Endothelial cell of umbilical vein (primary cell): ENCODE measurements around the gene COL4A1. TPM values are rescaled to one million over a fixed set of nuclear protein-coding genes. Genes with fewer than 3 reads are reported as not detected.

Experiments
- BruUV-seq: library from RNA; stranded (reverse); fragments of 400-500 nt; replicated peaks from 2 replicates; lab custom pipeline; 2021; lab: Mats Ljungman, UMichigan
- CTCF ChIA-PET: fragments of 300-600, 350-600 bp; sonication (Branson Sonifier 250); formaldehyde crosslinking; loops from one replicate; lab custom pipeline; 2021; ENCODE audit warnings: antibody characterized with exemption, inconsistent platforms; lab: Charles Lee
- POLR2A ChIA-PET: fragments of 300-600, 350-600 bp; sonication (Branson Sonifier 250); formaldehyde crosslinking; loops from one replicate; lab custom pipeline; 2021; ENCODE audit warnings: antibody characterized with exemption, inconsistent platforms; lab: Charles Lee
- DNase-seq: peaks from one replicate; pipeline ENCODE4 v3.0.0-alpha.2; 2011; ENCODE audit warnings: low read depth, low spot score
- FAIRE-seq: peaks from 2 replicates; lab custom pipeline; 2011; peaks lifted over from hg19 to GRCh38; lab: Jason Lieb, UNC
- H2AFZ ChIP-seq: 2 replicates; pipeline ENCODE4 v1.6.0; 2012; ENCODE audit warnings: low read depth, low read length, control low read depth, inconsistent platforms
- H3K27ac ChIP-seq: 2 replicates; pipeline ENCODE4 v1.5.1; 2011; ENCODE audit warnings: low read depth, mild to moderate bottlenecking, control low read depth, low read length, moderate library complexity; ENCODE audit not compliant: insufficient read depth
- H3K27me3 ChIP-seq, 2 experiments: 2 replicates each; pipeline versions ENCODE4 v1.6.0 to v1.6.1; 2011; ENCODE audit warnings: low read length in 2 of 2, mixed read lengths in 1 of 2; ENCODE audit not compliant: control insufficient read depth in 2 of 2, insufficient read depth in 2 of 2
- H3K36me3 ChIP-seq, 2 experiments: 2 replicates in 1 of 2; 3 replicates in 1 of 2; pipeline ENCODE4 v1.5.1; 2011; ENCODE audit warnings: low read length in 2 of 2, mild to moderate bottlenecking in 1 of 2, moderate library complexity in 1 of 2; ENCODE audit not compliant: control insufficient read depth in 2 of 2, insufficient read depth in 2 of 2; ENCODE audit errors: extremely low read depth in 1 of 2
- H3K4me1 ChIP-seq: 3 replicates; pipeline ENCODE4 v1.5.1; 2011; ENCODE audit warnings: mild to moderate bottlenecking, low read length; ENCODE audit not compliant: control insufficient read depth, insufficient read depth; ENCODE audit errors: extremely low read depth
- H3K4me2 ChIP-seq: 2 replicates; pipeline ENCODE4 v1.6.1; 2011; ENCODE audit warnings: low read length, control low read depth, mixed read lengths; ENCODE audit not compliant: insufficient read depth
- H3K4me3 ChIP-seq, 3 experiments: fragments of 200-600 bp in 1 of 3; sonication (generic), shearing (Covaris generic) in 1 of 3; replicated peaks in 1 of 3; 2 replicates each; pipeline ENCODE4 v1.5.1; 2011 to 2016; ENCODE audit warnings: control low read depth in 3 of 3, low read length in 3 of 3, mild to moderate bottlenecking in 2 of 3, inconsistent platforms in 1 of 3, low read depth in 1 of 3, moderate library complexity in 1 of 3; ENCODE audit not compliant: insufficient read depth in 1 of 3
- H3K79me2 ChIP-seq: 2 replicates; pipeline ENCODE4 v1.6.0; 2012; ENCODE audit warnings: low read length, inconsistent platforms; ENCODE audit not compliant: control insufficient read depth, insufficient read depth
- H3K9ac ChIP-seq: replicated peaks from 2 replicates; pipeline ENCODE3; 2011; ENCODE audit warnings: low read length, control low read depth; ENCODE audit not compliant: insufficient read depth; ENCODE audit errors: extremely low read depth
- H3K9me1 ChIP-seq: replicated peaks from 3 replicates; pipeline ENCODE4 v1.6.0; 2011; ENCODE audit warnings: mild to moderate bottlenecking, low read length; ENCODE audit not compliant: control insufficient read depth, insufficient read depth; ENCODE audit errors: extremely low read depth
- H3K9me3 ChIP-seq: replicated peaks from 2 replicates; pipeline ENCODE4 v1.5.1; 2012; ENCODE audit warnings: low read length, inconsistent platforms; ENCODE audit not compliant: control insufficient read depth, insufficient read depth
- H4K20me1 ChIP-seq: replicated peaks from 2 replicates; pipeline ENCODE3; 2011; ENCODE audit warnings: mild to moderate bottlenecking, low read length; ENCODE audit not compliant: control insufficient read depth, insufficient read depth; ENCODE audit errors: extremely low read depth
- CTCF ChIP-seq, 2 donors: IDR thresholded peaks; 1 replicate in 1 of 2; 2 replicates in 1 of 2; pipeline ENCODE4 v1.5.1; 2011; ENCODE audit warnings: low read length in 2 of 2, mild to moderate bottlenecking in 2 of 2, moderate library complexity in 2 of 2, control low read depth in 1 of 2, inconsistent platforms in 1 of 2, low read depth in 1 of 2; ENCODE audit not compliant: insufficient read depth in 1 of 2; ENCODE audit errors: extremely low read depth in 1 of 2
- EZH2 ChIP-seq: IDR thresholded peaks from 2 replicates; pipeline ENCODE4 v1.6.1; 2012; ENCODE audit warnings: borderline replicate concordance, low read depth, mild to moderate bottlenecking, moderate library complexity, low read length, inconsistent platforms; ENCODE audit not compliant: severe bottlenecking
- FOS ChIP-seq: IDR thresholded peaks from 2 replicates; pipeline ENCODE4 v1.6.1; 2011; ENCODE audit warnings: mild to moderate bottlenecking, low read length, moderate library complexity, borderline replicate concordance; ENCODE audit not compliant: insufficient read depth
- GATA2 ChIP-seq: IDR thresholded peaks from 2 replicates; pipeline ENCODE4 v1.7.0; 2011; ENCODE audit warnings: low read depth, mild to moderate bottlenecking, moderate library complexity, mixed read lengths, low read length; ENCODE audit not compliant: insufficient read length, insufficient read depth
- JUN ChIP-seq: IDR thresholded peaks from 2 replicates; pipeline ENCODE4 v1.6.1; 2011; ENCODE audit warnings: borderline replicate concordance, low read depth; ENCODE audit not compliant: insufficient read length, insufficient read depth
- MAX ChIP-seq: IDR thresholded peaks from 2 replicates; pipeline ENCODE4 v1.6.1; 2011; ENCODE audit not compliant: insufficient read depth, insufficient read length
- MYC ChIP-seq: IDR thresholded peaks from one replicate; pipeline ENCODE4 v1.6.1; 2011; ENCODE audit warnings: mild to moderate bottlenecking, low read depth, low read length
- POLR2A ChIP-seq: IDR thresholded peaks from 2 replicates; pipeline ENCODE4 v1.6.1; 2012; ENCODE audit warnings: low read depth, mild to moderate bottlenecking, control low read depth, low read length
- POLR2AphosphoS5 ChIP-seq: IDR thresholded peaks from 2 replicates; pipeline ENCODE4 v1.6.1; 2012; ENCODE audit warnings: low read depth, mild to moderate bottlenecking, control low read depth, low read length, moderate library complexity; ENCODE audit not compliant: insufficient read depth
- dilution Hi-C: fragments of 300-500 bp; cut with MboI; formaldehyde crosslinking; loops from one replicate; pipeline ENCODE4 v1.15.0; 2019; ENCODE audit warnings: low sequenced_read_pairs; ENCODE audit not compliant: extremely low pct_ligation_motif_present
- intact Hi-C: fragments of 100-400 bp; cut with micrococcal nuclease; formaldehyde crosslinking; loops from one replicate; pipeline ENCODE4 v1.10.0; 2022
- polyA plus RNA-seq, 4 experiments: library from polyadenylated mRNA; depleted of rRNA in 3 of 4; stranded (reverse) in 3 of 4; unstranded in 1 of 4; fragments of >200 nt; gene quantifications; 2 replicates each; pipeline versions ENCODE4 v1.2.1 to v1.2.3, GENCODE V29; 2011 to 2012; ENCODE audit warnings: missing spikeins in 1 of 4
- total RNA-seq: library from RNA; stranded (reverse); gene quantifications from 2 replicates; pipeline ENCODE4 v1.2.3, GENCODE V29; 2021

COL4A1 gene
- total and polyA plus RNA-seq, 2 donors (not counting 3 experiments of a cell fraction or from before 2014, with no cell fraction given) = 384 to 1,119 TPM

GRCh38 chr13:110242615-110243014 is 64.3 kb downstream of the COL4A1 start:
- dilution Hi-C loops = no loop called here
- Histone ChIP-seq H3K27ac (no peak overlapping the region), H3K9me1 (no peaks in the 10 kb centered on the region), H3K27me3 (no peaks in the 10 kb centered on the region), H4K20me1 (no peaks in the 10 kb centered on the region), H3K36me3 (peaks cover 0 to 7% of the 10 kb centered on the region in 2 experiments), H2AFZ (no peak overlapping the region), H3K4me2 (no peak overlapping the region), H3K4me3 (no peak overlapping the region), H3K9me3 (no peaks in the 10 kb centered on the region), H3K4me1 (peaks cover 35% of the 10 kb centered on the region), H3K9ac (no peak overlapping the region), H3K79me2 (peaks cover 11% of the 10 kb centered on the region)
- DNase-seq (no peak), FAIRE-seq (no peak)
- TF ChIP-seq CTCF (IDR thresholded peaks at IDR 0.05; ENCODE audit: extremely low read depth in 1 of 2, insufficient read depth in 1 of 2, low read depth in 1 of 2, low read length in 2 of 2) = no peak
- BruUV-seq = no TSS peak
- CTCF ChIA-PET = interaction anchor here (1.1 to 2.4 kb wide), 4 partner anchors 9 to 213 kb away, joined by 3 to 7 read pairs (median 4); no protein-coding TSS in a partner anchor
- intact Hi-C loops = no loop called here
- POLR2A ChIA-PET = interaction anchor here (0.7 kb wide), 1 partner anchor 201 kb away, joined by 4 read pairs; no protein-coding TSS in a partner anchor

- dilution Hi-C loops = no loop called here
- H4K20me1 ChIP-seq = no peaks in the 10 kb centered on the region
- H3K4me1 ChIP-seq = peaks cover 21% of the 10 kb centered on the region
- intact Hi-C loops = no loop called here
- POLR2A ChIA-PET = no interaction called here
- H3K27me3 ChIP-seq = no peaks in the 10 kb centered on the region
- FAIRE-seq = no peak
- no peak overlapping the region for H3K4me3 ChIP-seq
- H2AFZ ChIP-seq = no peak overlapping the region
- H3K9ac ChIP-seq = no peak overlapping the region
- H3K79me2 ChIP-seq = peaks cover 8% of the 10 kb centered on the region
- H3K9me3 ChIP-seq = no peaks in the 10 kb centered on the region
- CTCF ChIA-PET = interaction anchor here (1.2 kb wide), 1 partner anchor 170 kb away, joined by 3 read pairs; no protein-coding TSS in a partner anchor
- BruUV-seq = no TSS peak
- no peak for TF ChIP-seq POLR2A
- TF ChIP-seq JUN = no peak
- no peak for TF ChIP-seq MAX
- no peak for TF ChIP-seq GATA2
- no peak for TF ChIP-seq FOS
- no peak for TF ChIP-seq MYC
- no peak for TF ChIP-seq EZH2
- TF ChIP-seq POLR2AphosphoS5 = no peak
- no peak for TF ChIP-seq CTCF (IDR thresholded peaks at IDR 0.05; ENCODE audit: extremely low read depth in 1 of 2, insufficient read depth in 1 of 2, low read depth in 1 of 2, low read length in 2 of 2)
- peaks cover 4 to 7% of the 10 kb centered on the region in 2 experiments for H3K36me3 ChIP-seq
- H3K9me1 ChIP-seq = no peaks in the 10 kb centered on the region
- no peak overlapping the region for H3K27ac ChIP-seq
- H3K4me2 ChIP-seq = no peak overlapping the region
- no peak for DNase-seq
Measured at GRCh38 chr13:110240943-110241342, 66.0 kb downstream of the COL4A1 start.
